NCI-H510A treated with DMSO at 0.1 percent for 48 hours (cell line): ENCODE results near the gene ARHGAP22.

Source experiments
- DNase-seq: peaks from one replicate; lab custom pipeline; 2025; lab: John Stamatoyannopoulos, UW

The ARHGAP22 gene

GRCh38 chr10:48633381-48634197 is 28.7 kb upstream of the ARHGAP22 start:
- DNase-seq = no peak

- DNase-seq = no peak
Observed at GRCh38 chr10:48632166-48632565, 27.3 kb upstream of the ARHGAP22 start.

- DNase-seq = no peak
Observed at GRCh38 chr10:48627984-48628609, 23.2 kb upstream of the ARHGAP22 start.

GRCh38 chr10:48626986-48627731 is 22.3 kb upstream of the ARHGAP22 start:
- no peak for DNase-seq

GRCh38 chr10:48626447-48626846 is 21.6 kb upstream of the ARHGAP22 start:
- no peak for DNase-seq

- no peak for DNase-seq
Observed at GRCh38 chr10:48625826-48626134, 20.9 kb upstream of the ARHGAP22 start.

- no peak for DNase-seq
Observed at GRCh38 chr10:48623607-48624132, 18.8 kb upstream of the ARHGAP22 start.

- no peak for DNase-seq
Observed at GRCh38 chr10:48623009-48623408, 18.1 kb upstream of the ARHGAP22 start.

GRCh38 chr10:48620719-48621118 is 15.8 kb upstream of the ARHGAP22 start:
- no peak for DNase-seq

- no peak for DNase-seq
Observed at GRCh38 chr10:48616436-48616835, 11.6 kb upstream of the ARHGAP22 start.

- no peak for DNase-seq
Observed at GRCh38 chr10:48614481-48615390, 9.9 kb upstream of the ARHGAP22 start.

- DNase-seq = no peak
Observed at GRCh38 chr10:48613016-48613415, 8.1 kb upstream of the ARHGAP22 start.

- DNase-seq = no peak
Observed at GRCh38 chr10:48612236-48612943, 7.5 kb upstream of the ARHGAP22 start.

- DNase-seq = no peak
Observed at GRCh38 chr10:48611133-48611532, 6.3 kb upstream of the ARHGAP22 start.

- DNase-seq = no peak
Observed at GRCh38 chr10:48610585-48611093, 5.8 kb upstream of the ARHGAP22 start.

- no peak for DNase-seq
Observed at GRCh38 chr10:48609899-48610584, 5.2 kb upstream of the ARHGAP22 start.

GRCh38 chr10:48609441-48609840 is 4.6 kb upstream of the ARHGAP22 start:
- DNase-seq = no peak

GRCh38 chr10:48608976-48609375 is 4.1 kb upstream of the ARHGAP22 start:
- no peak for DNase-seq

GRCh38 chr10:48608279-48608681 is 3.4 kb upstream of the ARHGAP22 start:
- DNase-seq = no peak
